ENCODE data around the gene B3GALNT2.
A peak's percentile ranks its signal among the peaks of the same experiment; 100 is the strongest.
"Not testable (repeated sequence)": the region's sequence is repeated elsewhere in the genome, so short reads cannot be mapped to it uniquely, and the experiment has no call there.

B3GALNT2 gene

GRCh38 chr1:235504122-235504493 lies at the start of gene B3GALNT2:
Gene B3GALNT2, minus strand, starts transcription at chr1:235504452. Its CDS starts 200 bp downstream, at chr1:235504252.
- DNase-seq: no peak

GRCh38 chr1:235553112-235553551 lies 48.9 kb upstream of the B3GALNT2 start:
- no peak for DNase-seq

GRCh38 chr1:235552146-235552716 lies 48.0 kb upstream of the B3GALNT2 start:
- DNase-seq: no peak

- DNase-seq: no peak
Measured at GRCh38 chr1:235549351-235550139, 45.3 kb upstream of the B3GALNT2 start.

- DNase-seq: not testable (repeated sequence)
Measured at GRCh38 chr1:235546369-235547155, 42.3 kb upstream of the B3GALNT2 start.

DNA sequence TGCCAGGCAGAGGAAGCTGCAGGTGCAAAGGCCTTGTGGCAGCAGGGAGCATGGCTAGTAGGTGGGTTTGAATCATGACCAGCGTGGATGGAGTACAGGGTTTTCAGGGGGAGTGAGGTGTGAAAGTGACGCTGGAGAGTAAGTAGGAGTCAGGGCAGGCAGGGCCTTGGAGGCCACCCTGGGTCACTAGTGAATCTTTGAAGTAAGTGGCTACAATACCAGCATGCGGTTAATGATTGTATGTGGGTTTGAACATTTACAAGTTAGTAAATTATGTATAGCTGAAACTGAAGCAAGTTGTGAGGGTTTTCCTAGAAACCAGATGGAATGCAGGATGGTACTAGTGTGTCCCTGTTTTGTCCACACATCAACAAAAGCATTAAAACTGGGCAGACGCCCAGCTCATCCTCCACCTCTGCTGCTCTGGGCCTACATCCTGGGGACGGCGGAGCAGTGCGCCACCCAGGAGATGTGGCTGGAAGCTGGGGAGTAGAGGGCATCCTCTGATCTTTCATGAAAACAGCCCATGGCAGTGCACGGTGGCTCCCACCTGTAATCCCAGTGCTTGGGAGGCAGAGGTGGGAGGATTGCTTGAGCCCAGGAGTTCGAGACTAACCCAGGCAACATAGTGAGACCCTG lies 41.2 kb upstream of the B3GALNT2 start:
- no peak for DNase-seq

DNA sequence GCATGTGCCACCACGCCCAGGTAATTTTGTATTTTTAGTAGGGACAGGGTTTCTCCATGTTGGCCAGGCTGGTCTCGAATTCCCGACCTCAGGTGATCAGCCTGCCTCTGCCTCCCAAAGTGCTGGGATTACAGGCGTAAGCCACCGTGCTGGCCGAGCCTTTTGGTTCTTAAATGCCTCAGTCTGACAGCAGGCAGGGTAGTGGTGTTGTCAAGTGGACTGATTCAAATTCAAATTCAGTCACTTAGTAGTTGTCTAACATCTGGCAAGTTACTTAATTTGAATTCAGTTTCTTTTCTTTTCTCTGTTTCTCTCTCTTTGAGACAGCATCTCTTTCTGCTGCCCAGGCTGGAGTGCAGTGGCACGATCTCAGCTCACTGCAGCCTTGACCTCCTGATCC lies 38.6 kb upstream of the B3GALNT2 start:
- not testable (repeated sequence) for DNase-seq

DNA sequence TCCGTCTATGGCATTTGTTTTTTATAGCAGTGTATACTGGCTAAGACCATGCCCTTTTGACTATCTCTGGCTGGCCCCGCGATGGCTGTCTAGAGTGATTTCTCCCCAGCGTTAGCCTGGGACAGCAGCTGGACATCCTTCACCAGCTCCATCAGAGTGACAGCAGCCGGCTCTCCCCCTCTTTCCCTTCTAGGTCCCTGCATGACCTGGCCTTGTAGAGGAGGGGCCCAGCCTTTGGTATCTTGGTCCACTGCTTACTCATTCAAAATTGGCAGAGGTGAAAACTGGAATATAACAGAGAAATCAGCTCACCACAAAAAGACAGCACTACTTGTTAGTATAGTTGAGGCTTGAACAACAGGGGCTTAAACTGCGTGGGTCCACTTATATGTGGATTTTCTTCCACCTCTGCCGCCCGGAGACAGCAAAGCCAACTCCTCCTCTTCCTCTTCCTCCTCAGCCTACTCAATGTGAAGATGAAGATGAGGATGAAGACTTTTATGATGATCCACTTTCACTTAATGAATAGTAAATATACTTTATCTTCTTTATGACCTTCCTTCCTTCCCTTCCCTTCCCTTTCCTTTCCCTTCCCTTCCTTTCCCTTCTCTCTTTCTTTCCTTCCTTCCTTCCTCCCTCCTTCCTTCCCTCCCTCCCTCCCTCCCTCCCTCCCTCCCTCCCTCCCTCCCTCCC lies 29.4 kb upstream of the B3GALNT2 start:
- no peak for DNase-seq

GRCh38 chr1:235532360-235532759 lies 28.1 kb upstream of the B3GALNT2 start:
- no peak for DNase-seq

DNA sequence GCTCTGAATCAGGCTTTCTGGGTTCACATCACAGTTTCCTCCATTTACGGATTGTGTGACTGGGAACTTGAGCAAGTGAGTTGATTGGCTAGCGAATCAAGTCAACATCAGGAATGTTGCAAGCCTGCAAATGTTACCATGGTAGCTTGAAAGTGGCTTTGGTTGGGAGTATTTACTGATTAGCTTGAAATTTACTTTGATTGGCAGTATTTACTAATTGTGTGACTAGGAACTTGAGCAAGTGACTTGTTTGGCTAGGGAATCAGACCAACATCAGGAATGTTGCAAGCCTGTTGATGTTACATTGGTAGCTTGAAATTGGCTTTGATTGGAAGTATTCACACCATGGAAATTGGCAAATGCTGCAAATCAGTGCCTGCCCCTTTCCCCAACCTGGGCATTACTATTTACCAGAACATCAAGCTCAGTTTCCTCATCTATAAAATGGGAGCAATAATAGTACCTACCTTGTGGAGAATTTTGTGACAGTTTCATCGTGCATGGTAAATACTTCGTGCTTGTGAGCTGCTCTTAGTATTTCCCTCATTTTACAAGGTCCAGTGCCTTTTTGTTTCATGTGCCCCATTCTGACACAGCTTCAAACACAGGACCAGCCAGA lies 23.1 kb upstream of the B3GALNT2 start:
- peak; percentile 27 for DNase-seq

DNA sequence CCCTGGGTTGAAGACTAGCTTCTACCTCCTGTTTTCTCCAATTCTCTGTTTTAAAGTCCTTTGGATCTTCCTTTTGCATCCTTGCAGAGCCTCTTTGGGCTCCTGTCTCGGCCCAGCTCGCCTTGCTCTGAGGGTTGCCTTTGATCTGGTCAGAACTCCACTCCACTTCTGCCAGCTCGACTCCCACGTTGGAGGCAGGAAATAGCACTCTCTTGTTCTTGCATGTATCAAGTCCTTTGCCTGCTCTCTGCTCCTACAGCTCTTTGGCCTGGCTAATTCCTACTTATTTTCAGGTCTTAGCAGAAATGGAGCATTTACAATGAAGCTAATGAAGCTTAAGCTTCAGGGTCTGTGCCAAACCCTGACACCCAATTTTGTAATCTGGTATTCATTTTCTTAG lies 21.1 kb upstream of the B3GALNT2 start:
- peak; percentile 53 for DNase-seq

GRCh38 chr1:235516862-235517446 lies 12.7 kb upstream of the B3GALNT2 start:
- DNase-seq: no peak

DNA sequence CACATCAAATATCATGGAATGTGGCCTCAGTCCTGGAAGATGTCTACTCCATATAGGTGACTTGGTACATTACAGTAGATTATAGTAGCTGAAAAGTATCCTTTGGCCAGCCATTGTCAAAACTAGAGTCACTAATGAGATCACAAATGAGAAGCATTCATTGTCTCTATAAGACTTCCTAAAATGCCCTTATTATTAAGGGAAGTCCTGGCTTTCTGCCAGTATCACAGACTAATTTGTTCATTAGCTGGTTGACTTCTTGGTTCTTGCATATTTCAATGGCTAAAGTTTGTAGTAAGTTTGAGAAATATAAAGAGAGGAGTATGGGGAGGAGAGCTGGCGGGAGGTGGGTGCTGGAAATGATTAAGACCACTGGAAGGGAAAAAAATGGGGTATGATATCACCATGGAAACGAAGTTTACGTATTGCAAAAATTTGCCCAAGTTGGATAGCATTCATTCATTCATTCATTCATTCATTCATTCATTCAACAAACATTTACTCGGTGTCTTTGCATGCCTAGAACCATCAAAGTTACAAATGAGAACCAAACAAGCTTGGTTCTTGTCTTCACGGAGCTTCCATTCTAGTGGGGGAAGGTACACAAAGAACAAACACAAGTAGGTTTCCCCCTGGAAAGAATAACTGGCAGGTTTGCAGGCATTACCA lies 11.7 kb upstream of the B3GALNT2 start:
- no peak for DNase-seq

DNA sequence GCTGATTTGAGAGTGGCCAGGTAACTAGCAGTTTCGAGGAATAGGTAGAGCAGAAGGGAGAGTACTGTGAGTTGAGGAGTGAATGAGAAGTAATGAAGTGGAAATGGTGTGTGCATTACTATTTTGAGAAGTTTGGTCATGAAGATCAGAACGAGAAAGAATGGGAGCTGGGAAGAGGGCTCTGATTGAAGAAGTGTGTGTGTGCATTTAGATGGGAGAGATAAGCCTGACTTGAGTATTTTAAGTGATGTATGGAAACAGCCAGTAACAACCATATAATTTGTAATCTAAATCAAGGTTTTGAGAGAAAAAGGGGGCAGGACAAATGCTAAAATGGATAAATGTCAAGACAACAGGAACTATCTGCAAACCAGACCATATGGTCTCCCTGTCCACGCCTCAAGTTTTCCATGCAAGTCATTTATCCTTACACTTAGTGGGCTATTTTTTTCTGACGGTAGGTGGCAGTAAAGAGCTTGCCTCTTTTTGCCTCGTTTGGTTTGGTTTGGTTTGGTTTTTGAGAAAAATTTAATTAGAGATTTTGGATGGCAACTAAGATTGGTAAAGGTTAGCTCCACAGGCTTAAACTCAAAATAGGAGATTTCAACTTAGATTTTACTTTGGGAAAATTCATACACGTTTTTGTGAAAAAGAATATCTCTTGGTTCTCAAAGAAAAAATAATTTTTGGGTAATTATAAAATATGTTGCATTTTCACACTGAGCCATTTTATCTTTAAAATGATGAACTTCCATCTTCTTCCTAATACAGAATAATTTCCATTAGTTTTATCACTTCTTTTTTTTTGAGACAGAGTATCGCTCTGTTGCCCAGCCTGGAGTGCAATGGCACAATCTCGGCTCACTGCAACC lies 9.5 kb upstream of the B3GALNT2 start:
- no peak for DNase-seq

DNA sequence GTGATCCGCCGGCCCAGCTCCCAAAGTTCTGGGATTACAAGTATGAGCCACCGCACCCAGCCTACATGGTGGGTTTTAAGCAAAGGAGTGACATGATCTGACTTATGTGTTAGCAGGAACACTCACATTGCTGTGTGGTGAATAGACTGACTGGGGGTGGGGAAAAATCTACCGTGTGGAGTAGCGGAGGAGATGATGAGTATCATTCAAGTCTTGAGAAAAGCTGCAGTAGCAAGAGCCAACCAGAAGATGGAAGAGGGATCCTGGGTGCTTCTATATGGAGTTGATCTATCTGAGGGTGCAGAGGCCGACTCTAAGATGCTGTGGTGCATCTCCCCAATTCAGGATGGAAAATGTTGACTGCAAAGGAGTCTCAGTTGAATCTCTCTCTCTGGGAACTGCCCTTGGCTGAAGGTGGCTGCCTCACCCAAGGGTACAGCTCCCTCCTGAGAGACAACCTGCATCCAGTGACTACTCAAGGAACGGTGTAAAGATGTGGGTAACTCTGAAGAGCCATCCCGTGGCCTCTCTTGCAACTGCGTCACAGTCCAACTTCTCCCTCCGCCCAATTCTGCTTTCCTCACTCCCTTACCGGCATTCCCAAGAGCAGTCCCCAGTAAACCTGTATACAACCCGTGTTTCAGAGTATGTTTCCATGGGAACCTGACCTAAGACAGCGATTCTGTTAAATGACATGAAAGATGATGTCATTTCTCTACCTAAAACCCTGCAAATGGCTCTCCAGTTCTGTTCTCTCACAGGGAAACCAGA lies 7.4 kb upstream of the B3GALNT2 start:
- peak; percentile 57 for DNase-seq

GRCh38 chr1:235510823-235511222 lies 6.6 kb upstream of the B3GALNT2 start:
- DNase-seq: no peak

- no peak for DNase-seq
Measured at GRCh38 chr1:235507623-235508022, 3.4 kb upstream of the B3GALNT2 start.

DNA sequence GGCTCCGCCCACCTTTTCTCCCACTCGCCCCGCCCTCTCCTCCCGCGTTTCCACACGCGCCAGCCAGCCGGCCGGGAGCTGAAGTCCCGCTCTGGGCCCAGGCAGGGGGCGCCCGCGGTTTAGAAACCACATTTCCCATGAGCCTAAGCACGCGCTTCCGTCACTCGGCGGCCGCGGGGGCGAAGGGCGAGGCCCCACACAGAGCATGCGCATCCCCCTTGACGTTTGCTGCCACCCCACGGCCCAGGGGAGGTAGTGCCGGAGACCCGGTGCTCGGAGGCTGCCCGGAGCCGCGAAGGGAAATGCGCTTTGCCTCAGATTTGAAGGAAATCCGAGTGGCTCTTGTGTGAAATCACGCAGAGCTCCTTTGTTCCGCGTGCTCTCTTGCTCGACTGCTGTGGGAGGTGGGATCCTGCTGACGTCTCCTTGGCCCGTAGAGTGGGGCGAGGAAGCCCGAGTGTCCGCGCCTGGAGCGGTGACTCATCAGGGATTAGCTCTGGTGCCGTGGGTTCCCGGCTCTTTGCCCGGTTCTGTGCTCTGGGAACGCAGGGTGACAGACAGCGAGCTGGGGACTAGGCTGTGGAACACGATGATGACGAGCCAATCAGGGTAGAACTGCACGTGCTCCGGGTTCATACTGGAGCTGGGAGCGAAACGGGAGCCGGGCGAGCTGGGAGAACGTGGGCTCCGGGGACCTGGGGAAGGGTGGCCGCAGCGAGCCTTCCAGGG lies 406 bp upstream of the B3GALNT2 start:
- DNase-seq: peak; percentile 99

Data from islet precursor cell (in vitro differentiated cells).